A673 (cell line): ENCODE measurements around the gene SMIM13.

Source experiments
- EZH2 ChIP-seq: fragments of 200-600 bp; sonication (generic); IDR thresholded peaks from 2 replicates; pipeline ENCODE4 v1.6.1; 2017; ENCODE audit warnings: borderline replicate concordance, low read depth, mild to moderate bottlenecking, mixed read lengths, antibody characterized with exemption, low read length; ENCODE audit not compliant: poor library complexity, severe bottlenecking
- TF ChIP-seq, protein P1 (sequence below): fragments of 300-800, 200-600 bp; sonication (generic); conservative IDR thresholded peaks from 2 replicates; pipeline ENCODE4 v1.5.1; 2017; ENCODE audit warnings: low read depth, mild to moderate bottlenecking, antibody characterized with exemption, low read length, moderate library complexity, mixed read lengths

DNA sequence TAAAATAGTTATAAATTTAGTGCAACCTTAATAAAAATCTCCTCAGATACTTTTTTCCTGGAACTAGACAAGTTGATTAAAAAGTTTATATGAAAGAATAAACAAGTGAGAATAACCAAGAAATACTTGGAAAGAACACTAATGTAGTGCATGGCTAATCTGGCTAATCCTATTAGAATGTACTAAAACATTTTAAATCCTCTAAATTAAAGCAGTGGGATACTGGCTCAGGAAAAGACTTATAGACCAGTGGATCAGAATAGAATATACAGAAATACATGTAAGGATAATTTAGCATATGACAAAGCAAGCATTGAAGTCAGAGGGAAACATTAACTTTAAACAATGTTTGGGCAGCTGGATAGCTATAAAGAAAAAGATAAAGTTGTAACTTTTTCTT is 58.9 kb downstream of the SMIM13 start:
- TF ChIP-seq, protein P1, sequence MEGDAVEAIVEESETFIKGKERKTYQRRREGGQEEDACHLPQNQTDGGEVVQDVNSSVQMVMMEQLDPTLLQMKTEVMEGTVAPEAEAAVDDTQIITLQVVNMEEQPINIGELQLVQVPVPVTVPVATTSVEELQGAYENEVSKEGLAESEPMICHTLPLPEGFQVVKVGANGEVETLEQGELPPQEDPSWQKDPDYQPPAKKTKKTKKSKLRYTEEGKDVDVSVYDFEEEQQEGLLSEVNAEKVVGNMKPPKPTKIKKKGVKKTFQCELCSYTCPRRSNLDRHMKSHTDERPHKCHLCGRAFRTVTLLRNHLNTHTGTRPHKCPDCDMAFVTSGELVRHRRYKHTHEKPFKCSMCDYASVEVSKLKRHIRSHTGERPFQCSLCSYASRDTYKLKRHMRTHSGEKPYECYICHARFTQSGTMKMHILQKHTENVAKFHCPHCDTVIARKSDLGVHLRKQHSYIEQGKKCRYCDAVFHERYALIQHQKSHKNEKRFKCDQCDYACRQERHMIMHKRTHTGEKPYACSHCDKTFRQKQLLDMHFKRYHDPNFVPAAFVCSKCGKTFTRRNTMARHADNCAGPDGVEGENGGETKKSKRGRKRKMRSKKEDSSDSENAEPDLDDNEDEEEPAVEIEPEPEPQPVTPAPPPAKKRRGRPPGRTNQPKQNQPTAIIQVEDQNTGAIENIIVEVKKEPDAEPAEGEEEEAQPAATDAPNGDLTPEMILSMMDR: no peak
- no peak for TF ChIP-seq EZH2
